HG03520 (cell line): ENCODE measurements around the gene CPVL.

Experiments used
- ATAC-seq: cut with Tn5 transposase; IDR thresholded peaks from one replicate; pipeline ENCODE4 v1.9.1; 2021; ENCODE audit warnings: mild to moderate bottlenecking, moderate library complexity; ENCODE audit not compliant: unreplicated experiment

Gene CPVL

GRCh38 chr7:29013082-29013695 is 133.1 kb downstream of the CPVL start:
- no peak for ATAC-seq

- no peak for ATAC-seq
Measured at GRCh38 chr7:29009947-29010346, 136.4 kb downstream of the CPVL start.

- no peak for ATAC-seq
Measured at GRCh38 chr7:29008590-29008989, 137.7 kb downstream of the CPVL start.

- ATAC-seq: no peak
Measured at GRCh38 chr7:29007127-29007526, 139.2 kb downstream of the CPVL start.

GRCh38 chr7:29005829-29006228 is 140.5 kb downstream of the CPVL start:
- no peak for ATAC-seq

- no peak for ATAC-seq
Measured at GRCh38 chr7:29005406-29005805, 140.9 kb downstream of the CPVL start.

- ATAC-seq: no peak
Measured at GRCh38 chr7:29003703-29004102, 142.6 kb downstream of the CPVL start.

GRCh38 chr7:29000717-29001076 is 145.6 kb downstream of the CPVL start:
- no peak for ATAC-seq

- ATAC-seq: no peak
Measured at GRCh38 chr7:28999895-29000716, 146.2 kb downstream of the CPVL start.

GRCh38 chr7:28999427-28999826 is 146.9 kb downstream of the CPVL start:
- no peak for ATAC-seq

- no peak for ATAC-seq
Measured at GRCh38 chr7:28998105-28998504, 148.2 kb downstream of the CPVL start.

GRCh38 chr7:28996836-28997235 is 149.5 kb downstream of the CPVL start:
- ATAC-seq: no peak

GRCh38 chr7:28993371-28993770 is 153.0 kb downstream of the CPVL start:
- ATAC-seq: no peak

GRCh38 chr7:28992798-28993197 is 153.5 kb downstream of the CPVL start:
- ATAC-seq: no peak

- ATAC-seq: no peak
Measured at GRCh38 chr7:28990200-28990960, 156.0 kb downstream of the CPVL start.

GRCh38 chr7:28989211-28989980 is 156.9 kb downstream of the CPVL start:
- no peak for ATAC-seq

- ATAC-seq: no peak
Measured at GRCh38 chr7:28988810-28989209, 157.5 kb downstream of the CPVL start.

GRCh38 chr7:28988091-28988490 is 158.2 kb downstream of the CPVL start:
- no peak for ATAC-seq

GRCh38 chr7:28986765-28987110 is 159.6 kb downstream of the CPVL start:
- no peak for ATAC-seq

- no peak for ATAC-seq
Measured at GRCh38 chr7:28986028-28986764, 160.1 kb downstream of the CPVL start.

GRCh38 chr7:28984631-28985030 is 161.7 kb downstream of the CPVL start:
- ATAC-seq: no peak
